ENCODE measurements around the gene FNDC3B. TPM values are rescaled to one million over a fixed set of nuclear protein-coding genes. Genes with fewer than 3 reads are reported as not detected.

FNDC3B gene
- total RNA-seq, 1 donor from 2014 or later, result 79.2 TPM

- Mint-ChIP-seq H3K27ac (no peak overlapping the region), H3K27me3 (peaks cover under 1% of the 10 kb centered on the region), H3K4me1 (ENCODE audit: unreplicated experiment) (peaks cover 8% of the 10 kb centered on the region), H3K4me3 (no peak overlapping the region), H3K36me3 (peaks cover 52% of the 10 kb centered on the region), H3K9me3 (no peaks in the 10 kb centered on the region)
- TF ChIP-seq, protein P1, sequence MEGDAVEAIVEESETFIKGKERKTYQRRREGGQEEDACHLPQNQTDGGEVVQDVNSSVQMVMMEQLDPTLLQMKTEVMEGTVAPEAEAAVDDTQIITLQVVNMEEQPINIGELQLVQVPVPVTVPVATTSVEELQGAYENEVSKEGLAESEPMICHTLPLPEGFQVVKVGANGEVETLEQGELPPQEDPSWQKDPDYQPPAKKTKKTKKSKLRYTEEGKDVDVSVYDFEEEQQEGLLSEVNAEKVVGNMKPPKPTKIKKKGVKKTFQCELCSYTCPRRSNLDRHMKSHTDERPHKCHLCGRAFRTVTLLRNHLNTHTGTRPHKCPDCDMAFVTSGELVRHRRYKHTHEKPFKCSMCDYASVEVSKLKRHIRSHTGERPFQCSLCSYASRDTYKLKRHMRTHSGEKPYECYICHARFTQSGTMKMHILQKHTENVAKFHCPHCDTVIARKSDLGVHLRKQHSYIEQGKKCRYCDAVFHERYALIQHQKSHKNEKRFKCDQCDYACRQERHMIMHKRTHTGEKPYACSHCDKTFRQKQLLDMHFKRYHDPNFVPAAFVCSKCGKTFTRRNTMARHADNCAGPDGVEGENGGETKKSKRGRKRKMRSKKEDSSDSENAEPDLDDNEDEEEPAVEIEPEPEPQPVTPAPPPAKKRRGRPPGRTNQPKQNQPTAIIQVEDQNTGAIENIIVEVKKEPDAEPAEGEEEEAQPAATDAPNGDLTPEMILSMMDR (conservative IDR thresholded peaks at IDR 0.05), result no peak
- DNase-seq (ENCODE audit: extremely low spot score, unreplicated experiment), result no peak
Measured at GRCh38 chr3:172291650-172292049, 252.3 kb downstream of the FNDC3B start.

- H3K4me3 Mint-ChIP-seq, result no peak overlapping the region
- TF ChIP-seq, protein P1 (conservative IDR thresholded peaks at IDR 0.05), result no peak
- peaks cover 2% of the 10 kb centered on the region for H3K4me1 Mint-ChIP-seq (ENCODE audit: unreplicated experiment)
- no peak for DNase-seq (ENCODE audit: extremely low spot score, unreplicated experiment)
- no peaks in the 10 kb centered on the region for H3K27me3 Mint-ChIP-seq
- H3K27ac Mint-ChIP-seq, result no peak overlapping the region
- no peaks in the 10 kb centered on the region for H3K9me3 Mint-ChIP-seq
- H3K36me3 Mint-ChIP-seq, result peaks cover 54% of the 10 kb centered on the region
Measured at GRCh38 chr3:172292422-172292821, 253.0 kb downstream of the FNDC3B start.

- peaks cover 52% of the 10 kb centered on the region for H3K36me3 Mint-ChIP-seq
- TF ChIP-seq, protein P1 (conservative IDR thresholded peaks at IDR 0.05), result no peak
- H3K4me3 Mint-ChIP-seq, result no peak overlapping the region
- H3K4me1 Mint-ChIP-seq (ENCODE audit: unreplicated experiment), result no peaks in the 10 kb centered on the region
- no peak overlapping the region for H3K27ac Mint-ChIP-seq
- H3K27me3 Mint-ChIP-seq, result no peaks in the 10 kb centered on the region
- no peak for DNase-seq (ENCODE audit: extremely low spot score, unreplicated experiment)
- H3K9me3 Mint-ChIP-seq, result no peaks in the 10 kb centered on the region
Measured at GRCh38 chr3:172293093-172293492, 253.7 kb downstream of the FNDC3B start.

DNA sequence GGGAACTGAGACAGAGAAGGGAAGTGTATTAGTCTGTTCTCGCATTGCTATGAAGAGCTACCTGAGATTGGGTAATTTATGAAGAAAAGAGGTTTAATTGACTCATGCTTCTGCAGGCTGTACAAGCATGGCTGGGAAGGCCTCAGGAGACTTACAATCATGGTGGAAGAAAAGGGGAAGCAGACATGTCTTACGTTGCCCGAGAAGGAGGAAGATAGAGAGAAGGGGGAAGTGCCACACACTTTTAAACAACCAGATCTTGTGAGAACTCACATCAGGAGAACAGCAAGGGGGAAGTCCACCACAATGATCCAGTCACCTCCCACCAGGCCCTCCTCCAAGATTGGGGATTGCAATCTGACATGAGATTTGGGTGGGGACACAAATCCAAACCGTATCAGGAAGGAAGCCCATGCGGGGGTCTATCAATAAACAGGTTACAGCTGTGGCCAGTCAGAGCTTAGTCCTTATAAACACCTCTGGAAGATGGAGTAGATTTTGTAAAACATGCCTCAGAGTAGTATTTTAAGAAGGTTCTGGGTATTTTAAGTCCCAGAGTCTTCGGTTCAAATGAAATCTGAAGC is 254.9 kb downstream of the FNDC3B start:
- Mint-ChIP-seq H3K4me3 (no peak overlapping the region), H3K9me3 (no peaks in the 10 kb centered on the region), H3K27ac (no peak overlapping the region), H3K4me1 (ENCODE audit: unreplicated experiment) (no peaks in the 10 kb centered on the region), H3K36me3 (peaks cover 49% of the 10 kb centered on the region), H3K27me3 (no peaks in the 10 kb centered on the region)
- no peak for DNase-seq (ENCODE audit: extremely low spot score, unreplicated experiment)
- TF ChIP-seq, protein P1 (conservative IDR thresholded peaks at IDR 0.05), result no peak

DNA sequence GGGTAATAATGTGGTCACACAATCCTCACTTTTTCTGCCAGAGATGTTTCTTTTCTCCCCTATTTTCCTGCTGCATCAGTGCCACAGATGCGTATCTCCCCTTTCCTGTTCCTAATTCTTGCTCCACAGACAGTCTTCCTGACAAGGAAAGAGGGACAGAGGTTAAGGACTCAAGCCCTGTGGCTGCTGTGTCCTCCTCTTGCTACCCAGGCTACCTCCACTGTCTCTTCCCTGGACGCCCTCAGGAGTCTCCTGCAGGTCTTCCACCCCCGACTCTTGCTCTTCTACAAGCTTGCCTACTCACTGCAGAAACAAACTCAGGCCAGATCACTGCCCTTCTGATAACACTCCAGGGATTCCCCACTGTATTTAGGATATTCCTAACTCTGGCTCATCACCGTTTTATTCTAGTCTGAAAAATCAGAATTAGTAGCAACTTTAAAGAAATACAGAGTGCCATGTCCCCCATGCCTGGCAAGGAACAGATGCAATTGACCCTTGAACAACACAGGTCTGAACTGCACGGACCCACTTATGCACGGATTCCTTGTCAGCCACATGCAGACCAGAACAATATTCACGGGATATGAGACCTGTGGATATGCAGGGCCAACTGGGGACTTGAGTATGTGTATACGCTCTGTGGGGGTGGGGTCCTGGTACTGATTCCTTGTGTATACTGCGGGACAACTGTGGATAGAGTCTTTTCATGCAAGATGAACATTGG is 257.0 kb downstream of the FNDC3B start:
- Mint-ChIP-seq H3K4me1 (ENCODE audit: unreplicated experiment) (no peaks in the 10 kb centered on the region), H3K27ac (no peak overlapping the region), H3K4me3 (no peak overlapping the region), H3K27me3 (no peaks in the 10 kb centered on the region), H3K9me3 (no peaks in the 10 kb centered on the region), H3K36me3 (peaks cover 56% of the 10 kb centered on the region)
- DNase-seq (ENCODE audit: extremely low spot score, unreplicated experiment), result no peak
- TF ChIP-seq, protein P1 (conservative IDR thresholded peaks at IDR 0.05), result no peak

Data from type B pancreatic cell (in vitro differentiated cells).